Spinal cord (tissue), 4 donors: ENCODE data around the gene HSPB7. TPM values are rescaled to one million over a fixed set of nuclear protein-coding genes. Genes with fewer than 3 reads are reported as not detected.

Experiments
- polyA plus RNA-seq, 2 donors: library from polyadenylated mRNA; unstranded; fragments of 120-200 nt; gene quantifications; one replicate each; pipeline ENCODE4 v1.2.1, GENCODE V29; 2013; ENCODE audit not compliant: insufficient read length in 2 of 2
- small RNA-seq: library from RNA; depleted of rRNA; stranded (forward); fragments of <200 nt; gene quantifications from one replicate; pipeline ENCODE3, GENCODE V24; 2014; ENCODE audit warnings: low replicate concordance
- total RNA-seq, 2 donors: library from RNA; depleted of rRNA in 1 of 2; stranded (reverse); fragments of 120-200 nt in 1 of 2; fragments of >200 nt in 1 of 2; gene quantifications; one replicate each; pipeline versions ENCODE4 v1.2.3 to v1.2.4, GENCODE V29; 2013 to 2014

HSPB7 gene
- total and polyA plus RNA-seq, 4 donors, result 1.4 to 2.7 (median 2.1) TPM

Small RNA genes within 50 kb of the gene (small RNA-seq; reads per million reads assigned to genes)
- gene AL355994.1 (not detected), gene AL355994.5 (not detected)

Other genes starting within 250 kb of the HSPB7 start
- 1 to 10 TPM; 3.3 to 8.4 TPM for gene UQCRHL, start 210.4 kb downstream of the HSPB7 start, total RNA-seq
- gene UQCRHL, start 210.4 kb downstream of the HSPB7 start, polyA plus RNA-seq, result 1 to 10 TPM; 1.3 to 2.2 TPM
- 10 to 100 TPM; 37.9 to 59.0 TPM for gene SPEN, start 170.3 kb downstream of the HSPB7 start, total RNA-seq
- gene SPEN, start 170.3 kb downstream of the HSPB7 start, polyA plus RNA-seq, result 10 to 100 TPM; 74.6 to 79.9 TPM
- gene ZBTB17, start 41.9 kb downstream of the HSPB7 start, total RNA-seq, result 10 to 100 TPM; 16.7 to 37.5 TPM
- 10 to 100 TPM; 40.6 to 50.8 TPM for gene ZBTB17, start 41.9 kb downstream of the HSPB7 start, polyA plus RNA-seq
- 1 to 10 TPM in 1 of 2 donors, under 1 TPM in 1; 0.99 to 2.5 TPM for gene SRARP, start 13.8 kb downstream of the HSPB7 start, total RNA-seq
- gene SRARP, start 13.8 kb downstream of the HSPB7 start, polyA plus RNA-seq, result 1 to 10 TPM; 1.7 to 1.8 TPM
- 1 to 10 TPM in 1 of 2 donors, under 1 TPM in 1; 0.10 to 1.8 TPM for gene CLCNKA, start 4.0 kb upstream of the HSPB7 start, total RNA-seq
- gene CLCNKA, start 4.0 kb upstream of the HSPB7 start, polyA plus RNA-seq, result 1 to 10 TPM in 1 of 2 donors, not detected in 1; 1.0 TPM
- gene CLCNKB, start 25.7 kb upstream of the HSPB7 start, total RNA-seq, result 1 to 10 TPM in 1 of 2 donors, under 1 TPM in 1; 0.40 to 1.9 TPM
- 1 to 10 TPM; 1.1 to 1.3 TPM for gene CLCNKB, start 25.7 kb upstream of the HSPB7 start, polyA plus RNA-seq
- gene FAM131C, start 55.6 kb upstream of the HSPB7 start, total RNA-seq, result 1 to 10 TPM; 1.9 to 2.8 TPM
- gene FAM131C, start 55.6 kb upstream of the HSPB7 start, polyA plus RNA-seq, result 10 to 100 TPM; 22.4 to 26.4 TPM
- 1 to 10 TPM; 4.4 to 5.0 TPM for gene EPHA2, start 138.0 kb upstream of the HSPB7 start, total RNA-seq
- 1 to 10 TPM; 2.4 to 3.7 TPM for gene EPHA2, start 138.0 kb upstream of the HSPB7 start, polyA plus RNA-seq
- gene ARHGEF19, start 194.6 kb upstream of the HSPB7 start, total RNA-seq, result 1 to 10 TPM; 1.6 to 2.8 TPM
- gene ARHGEF19, start 194.6 kb upstream of the HSPB7 start, polyA plus RNA-seq, result 1 to 10 TPM; 2.3 to 5.1 TPM
- gene CPLANE2, start 219.1 kb upstream of the HSPB7 start, total RNA-seq, result 10 to 100 TPM; 12.1 to 13.3 TPM
- gene CPLANE2, start 219.1 kb upstream of the HSPB7 start, polyA plus RNA-seq, result 10 to 100 TPM; 12.2 to 14.3 TPM